Keratinocyte (primary cell): ENCODE data around the gene ZMIZ1. TPM values are rescaled to one million over a fixed set of nuclear protein-coding genes. Genes with fewer than 3 reads are reported as not detected.

Source experiments
- DNase-seq: peaks from one replicate; pipeline ENCODE4 v3.0.0-alpha.2; 2011; ENCODE audit warnings: low read depth, missing footprints, low spot score
- FAIRE-seq: peaks from 2 replicates; lab custom pipeline; 2011; peaks lifted over from hg19 to GRCh38; lab: Jason Lieb, UNC
- H2AFZ ChIP-seq: 2 replicates; pipeline ENCODE4 v1.6.0; 2012; ENCODE audit warnings: low read length, control low read depth, inconsistent platforms; ENCODE audit not compliant: control insufficient read depth
- H3K27ac ChIP-seq: 2 replicates; pipeline ENCODE4 v1.5.1; 2011; ENCODE audit warnings: low read length; ENCODE audit not compliant: control insufficient read depth, insufficient read depth
- H3K27me3 ChIP-seq: 3 replicates; pipeline ENCODE4 v1.6.0; 2011; ENCODE audit warnings: low read length; ENCODE audit not compliant: control insufficient read depth, insufficient read depth; ENCODE audit errors: extremely low read depth
- H3K36me3 ChIP-seq, 2 experiments: 2 replicates in 1 of 2; 3 replicates in 1 of 2; pipeline ENCODE4 v1.5.1; 2011; ENCODE audit warnings: low read length in 2 of 2, mild to moderate bottlenecking in 1 of 2; ENCODE audit not compliant: control insufficient read depth in 2 of 2, insufficient read depth in 2 of 2; ENCODE audit errors: extremely low read depth in 1 of 2
- H3K4me1 ChIP-seq: 3 replicates; pipeline ENCODE4 v1.5.1; 2011; ENCODE audit warnings: low read length; ENCODE audit not compliant: control insufficient read depth, insufficient read depth; ENCODE audit errors: extremely low read depth
- H3K4me2 ChIP-seq: 3 replicates; pipeline ENCODE4 v1.6.0; 2011; ENCODE audit warnings: low read depth, low read length; ENCODE audit not compliant: control insufficient read depth, insufficient read depth; ENCODE audit errors: extremely low read depth
- H3K4me3 ChIP-seq, 3 experiments: fragments of 200-600 bp in 1 of 3; sonication (generic) in 1 of 3; 2 replicates in 2 of 3; 3 replicates in 1 of 3; pipeline ENCODE4 v1.5.1; 2011 to 2016; ENCODE audit warnings: low read length in 3 of 3, mild to moderate bottlenecking in 3 of 3, control low read depth in 2 of 3, inconsistent platforms in 1 of 3, low read depth in 1 of 3, mixed read lengths in 1 of 3, mixed run types in 1 of 3, moderate library complexity in 1 of 3; ENCODE audit not compliant: control insufficient read depth in 2 of 3, insufficient read depth in 2 of 3; ENCODE audit errors: extremely low read depth in 1 of 3
- H3K79me2 ChIP-seq: 2 replicates; pipeline ENCODE4 v1.6.0; 2012; ENCODE audit warnings: low read length; ENCODE audit not compliant: control insufficient read depth, insufficient read depth
- H3K9ac ChIP-seq: 3 replicates; pipeline ENCODE4 v1.6.0; 2011; ENCODE audit warnings: low read length; ENCODE audit not compliant: control insufficient read depth, insufficient read depth; ENCODE audit errors: extremely low read depth
- H3K9me1 ChIP-seq: 3 replicates; pipeline ENCODE4 v1.6.0; 2011; ENCODE audit warnings: low read length; ENCODE audit not compliant: control insufficient read depth, insufficient read depth; ENCODE audit errors: extremely low read depth
- H3K9me3 ChIP-seq: 2 replicates; pipeline ENCODE4 v1.5.1; 2012; ENCODE audit warnings: low read depth, low read length; ENCODE audit not compliant: control insufficient read depth
- H4K20me1 ChIP-seq: 3 replicates; pipeline ENCODE4 v1.6.0; 2011; ENCODE audit warnings: low read length; ENCODE audit not compliant: control insufficient read depth, insufficient read depth; ENCODE audit errors: extremely low read depth
- CTCF ChIP-seq, 3 experiments: IDR thresholded peaks in 1 of 3; conservative IDR thresholded peaks in 1 of 3; optimal IDR thresholded peaks in 1 of 3; 2 replicates in 2 of 3; 3 replicates in 1 of 3; pipeline versions ENCODE3 to v1.5.1; 2011; ENCODE audit warnings: low read length in 3 of 3, mild to moderate bottlenecking in 3 of 3, moderate library complexity in 2 of 3, control low read depth in 1 of 3, inconsistent platforms in 1 of 3; ENCODE audit not compliant: insufficient read depth in 2 of 3; ENCODE audit errors: extremely low read depth in 1 of 3
- EZH2 ChIP-seq: IDR thresholded peaks from one replicate; pipeline ENCODE4 v1.6.1; 2012; ENCODE audit warnings: inconsistent platforms, mild to moderate bottlenecking, low read length, moderate library complexity
- dilution Hi-C: fragments of 300-500 bp; cut with MboI; formaldehyde crosslinking; loops from one replicate; pipeline ENCODE4 v1.7.0; 2020; ENCODE audit warnings: low sequenced_read_pairs; ENCODE audit not compliant: extremely low pct_ligation_motif_present
- polyA plus RNA-seq, 5 experiments: library from polyadenylated mRNA; depleted of rRNA in 3 of 5; stranded (reverse) in 3 of 5; stranded (forward) in 1 of 5; unstranded in 1 of 5; fragments of >200 nt; gene quantifications; 1 replicate in 1 of 5; 2 replicates in 3 of 5; 3 replicates in 1 of 5; pipeline versions ENCODE4 v1.2.1 to v1.2.3, GENCODE V29; 2011 to 2012; ENCODE audit warnings: missing spikeins in 2 of 5, low read depth in 1 of 5, low replicate concordance in 1 of 5

ZMIZ1 gene
- polyA plus RNA-seq, 1 donor (not counting 4 experiments of a cell fraction or from before 2014, with no cell fraction given): 1.8 TPM

- Histone ChIP-seq H3K27me3 (no peaks in the 10 kb centered on the region), H3K4me1 (peaks cover 6% of the 10 kb centered on the region), H3K36me3 (no peaks in the 10 kb centered on the region), H3K79me2 (peaks cover 14% of the 10 kb centered on the region), H3K4me3 (no peak overlapping the region), H4K20me1 (peaks cover 4% of the 10 kb centered on the region), H3K4me2 (no peak overlapping the region), H3K9ac (no peak overlapping the region), H3K9me1 (no peaks in the 10 kb centered on the region), H2AFZ (no peak overlapping the region), H3K9me3 (no peaks in the 10 kb centered on the region), H3K27ac (no peak overlapping the region)
- FAIRE-seq (no peak), DNase-seq (no peak)
- TF ChIP-seq CTCF (optimal IDR thresholded peaks at IDR 0.05 in 1 of 3, IDR thresholded peaks at IDR 0.05 in 1 of 3, conservative IDR thresholded peaks at IDR 0.05 in 1 of 3; ENCODE audit: extremely low read depth in 1 of 3, insufficient read depth in 2 of 3, low read length in 3 of 3) (no peak), EZH2 (no peak)
- dilution Hi-C loops: no loop called here
These were observed 27.7 kb downstream of the ZMIZ1 start for GRCh38 chr10:79096514-79096913.

GRCh38 chr10:79097021-79097872, 28.5 kb downstream of the ZMIZ1 start:
- H3K9ac ChIP-seq: no peak overlapping the region
- dilution Hi-C loops: no loop called here
- TF ChIP-seq CTCF (optimal IDR thresholded peaks at IDR 0.05 in 1 of 3, IDR thresholded peaks at IDR 0.05 in 1 of 3, conservative IDR thresholded peaks at IDR 0.05 in 1 of 3; ENCODE audit: extremely low read depth in 1 of 3, insufficient read depth in 2 of 3, low read length in 3 of 3) (no peak), EZH2 (no peak)
- H3K9me3 ChIP-seq: no peaks in the 10 kb centered on the region
- H3K79me2 ChIP-seq: peaks cover 10% of the 10 kb centered on the region
- no peak overlapping the region for H3K4me3 ChIP-seq
- H4K20me1 ChIP-seq: peaks cover 4% of the 10 kb centered on the region
- no peaks in the 10 kb centered on the region for H3K36me3 ChIP-seq
- DNase-seq (no peak), FAIRE-seq (no peak)
- no peaks in the 10 kb centered on the region for H3K9me1 ChIP-seq
- peaks cover 13% of the 10 kb centered on the region for H3K4me1 ChIP-seq
- no peak overlapping the region for H3K4me2 ChIP-seq
- H3K27ac ChIP-seq: no peak overlapping the region
- H3K27me3 ChIP-seq: no peaks in the 10 kb centered on the region
- no peak overlapping the region for H2AFZ ChIP-seq
